ENCODE measurements around the gene RPS6KA4.

DNA sequence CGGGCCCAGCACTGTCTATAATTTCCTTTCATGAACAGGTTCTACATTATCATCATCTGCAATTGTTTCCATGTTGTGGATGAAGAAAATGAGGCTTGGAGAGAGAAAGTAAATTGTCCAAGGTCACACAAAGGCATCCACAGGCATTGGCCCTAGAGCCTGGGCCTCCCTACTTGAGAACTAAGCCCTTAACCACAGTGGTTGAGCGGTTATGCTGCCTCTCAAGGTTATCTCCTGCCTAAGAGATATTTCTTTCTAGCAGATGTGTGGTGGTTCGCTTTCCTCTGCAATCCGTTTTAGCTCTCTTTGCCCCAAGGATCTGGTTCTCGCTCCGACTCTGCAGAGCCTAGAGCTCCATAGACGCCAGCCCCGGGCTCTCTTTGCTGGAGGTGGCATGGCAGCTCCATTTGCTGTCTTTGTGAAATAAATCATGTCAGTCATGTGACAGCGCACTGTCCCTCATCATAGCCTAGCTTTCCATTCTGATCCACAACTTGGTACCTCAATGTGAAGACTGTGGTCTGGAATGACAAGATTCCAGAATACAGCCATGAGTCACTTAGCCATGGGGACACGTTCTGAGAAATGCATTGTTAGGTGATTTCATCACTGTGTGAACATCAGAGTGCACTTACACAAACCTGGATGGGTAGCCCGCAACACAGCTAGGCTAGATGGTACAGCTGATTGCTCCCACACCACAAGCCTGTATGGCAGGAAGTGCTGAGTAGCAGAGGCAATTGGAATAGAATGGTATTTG lies 27.2 kb downstream of the RPS6KA4 start:
- TF ChIP-seq, protein P1, sequence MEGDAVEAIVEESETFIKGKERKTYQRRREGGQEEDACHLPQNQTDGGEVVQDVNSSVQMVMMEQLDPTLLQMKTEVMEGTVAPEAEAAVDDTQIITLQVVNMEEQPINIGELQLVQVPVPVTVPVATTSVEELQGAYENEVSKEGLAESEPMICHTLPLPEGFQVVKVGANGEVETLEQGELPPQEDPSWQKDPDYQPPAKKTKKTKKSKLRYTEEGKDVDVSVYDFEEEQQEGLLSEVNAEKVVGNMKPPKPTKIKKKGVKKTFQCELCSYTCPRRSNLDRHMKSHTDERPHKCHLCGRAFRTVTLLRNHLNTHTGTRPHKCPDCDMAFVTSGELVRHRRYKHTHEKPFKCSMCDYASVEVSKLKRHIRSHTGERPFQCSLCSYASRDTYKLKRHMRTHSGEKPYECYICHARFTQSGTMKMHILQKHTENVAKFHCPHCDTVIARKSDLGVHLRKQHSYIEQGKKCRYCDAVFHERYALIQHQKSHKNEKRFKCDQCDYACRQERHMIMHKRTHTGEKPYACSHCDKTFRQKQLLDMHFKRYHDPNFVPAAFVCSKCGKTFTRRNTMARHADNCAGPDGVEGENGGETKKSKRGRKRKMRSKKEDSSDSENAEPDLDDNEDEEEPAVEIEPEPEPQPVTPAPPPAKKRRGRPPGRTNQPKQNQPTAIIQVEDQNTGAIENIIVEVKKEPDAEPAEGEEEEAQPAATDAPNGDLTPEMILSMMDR (conservative IDR thresholded peaks at IDR 0.05; ENCODE audit: low read length) = no peak
- no peak for TF ChIP-seq EZH2phosphoT487 (IDR thresholded peaks at IDR 0.05; ENCODE audit: borderline replicate concordance, low read depth, low read length)

Measured in OCI-LY7 (cell line).